Activated T-helper 1 cell treated with anti-CD3 and anti-CD28 coated beads, Interleukin-2, amount 50 U/mL, for 16 hours (primary cell): ENCODE results near the gene ADH5.
"Not testable (repeated sequence)": the region's sequence is repeated elsewhere in the genome, so short reads cannot be mapped to it uniquely, and the experiment has no call there.

Experiments used
- DNase-seq, 2 donors: peaks; one replicate each; pipeline ENCODE4 v3.0.0-alpha.2; 2020; ENCODE audit warnings: low read depth in 1 of 2, low spot score in 1 of 2

ADH5 gene

GRCh38 chr4:99033956-99034355 is 54.6 kb downstream of the ADH5 start:
- no peak for DNase-seq

DNA sequence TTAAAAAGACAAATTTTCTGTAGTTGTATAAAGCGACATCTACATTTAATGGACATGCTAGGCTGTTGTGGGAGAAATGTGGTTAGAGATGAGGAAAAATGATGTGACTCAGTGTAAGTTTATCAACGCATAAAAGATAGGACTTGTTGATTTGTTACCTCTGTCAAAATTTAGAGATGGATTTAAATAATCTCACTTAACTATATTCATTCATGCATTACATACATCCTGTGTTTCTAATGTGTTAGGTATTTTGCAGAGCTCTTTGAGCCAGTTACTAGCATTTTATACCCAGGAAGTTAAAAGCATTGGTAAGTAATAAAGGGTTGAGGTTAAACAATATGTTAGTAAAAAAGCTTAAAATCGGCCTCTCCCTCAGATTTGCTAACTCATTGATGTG is 58.7 kb downstream of the ADH5 start:
- DNase-seq = no peak

GRCh38 chr4:99029018-99029735 is 59.4 kb downstream of the ADH5 start:
- no peak for DNase-seq

GRCh38 chr4:99028187-99028586 is 60.4 kb downstream of the ADH5 start:
- no peak for DNase-seq

GRCh38 chr4:99027304-99027703 is 61.3 kb downstream of the ADH5 start:
- no peak for DNase-seq

DNA sequence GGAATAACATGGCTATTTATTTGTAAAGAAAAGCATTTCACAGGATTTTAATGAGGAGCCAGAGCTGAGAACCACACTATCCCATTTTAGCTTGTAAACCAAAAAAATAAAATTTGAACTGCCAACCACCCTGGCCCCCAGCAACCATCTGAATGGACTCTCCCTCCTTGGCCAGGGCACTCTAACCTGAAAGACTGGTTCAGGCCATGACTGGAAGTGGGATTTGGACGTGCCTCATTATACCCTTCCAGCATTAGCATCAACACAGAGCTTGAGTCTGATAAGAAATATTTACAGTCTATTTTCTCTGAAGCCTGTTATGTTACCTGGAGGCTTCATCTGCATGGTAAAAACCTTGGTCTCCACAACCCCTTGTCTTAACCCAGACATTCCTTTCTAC is 63.1 kb downstream of the ADH5 start:
- no peak for DNase-seq

- no peak for DNase-seq
Measured at GRCh38 chr4:99024481-99025275, 63.9 kb downstream of the ADH5 start.

GRCh38 chr4:99023800-99024251 is 64.8 kb downstream of the ADH5 start:
- not testable (repeated sequence) for DNase-seq

DNA sequence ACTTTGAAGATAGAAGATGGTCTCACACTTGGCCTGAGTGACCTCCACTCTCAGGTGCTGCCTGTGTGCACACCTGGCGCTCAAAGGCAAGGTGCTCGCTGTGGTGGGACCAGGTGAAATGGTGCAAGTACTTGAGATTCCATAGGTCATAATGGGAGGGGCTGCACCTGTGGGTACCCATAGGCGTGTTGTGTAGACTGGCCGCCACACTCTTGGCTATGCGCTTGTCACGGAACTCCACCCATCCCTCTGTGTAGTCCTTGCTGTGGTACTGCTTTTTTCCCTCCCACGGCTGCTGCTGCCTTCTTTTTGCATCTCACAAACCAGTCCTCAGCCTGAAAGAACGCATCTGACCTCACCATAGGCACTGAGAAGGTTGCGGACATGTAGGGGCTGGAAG is 66.0 kb downstream of the ADH5 start:
- DNase-seq = no peak

DNA sequence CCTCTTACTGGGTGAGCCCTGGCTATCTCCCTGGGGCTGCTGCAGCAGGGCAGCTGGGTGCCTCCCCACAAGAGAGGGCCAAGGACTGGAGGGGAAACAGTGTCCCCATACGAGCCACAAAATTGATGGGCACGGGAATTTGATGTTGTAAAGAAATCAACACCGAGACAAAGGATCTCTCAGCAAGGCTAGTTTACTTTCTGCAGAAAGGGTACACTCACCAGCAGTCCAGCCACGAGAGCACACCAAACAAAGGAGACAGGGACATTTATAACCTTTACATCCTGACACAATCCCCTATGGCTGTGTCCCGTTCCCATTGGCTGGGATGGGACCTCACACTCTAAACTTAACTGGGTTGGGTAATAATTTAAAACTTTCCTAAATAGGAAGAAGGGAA is 67.2 kb downstream of the ADH5 start:
- DNase-seq = no peak
